Activated CD8-positive, alpha-beta memory T cell treated with anti-CD3 and anti-CD28 coated beads for 36 hours (primary cell): ENCODE results near the gene SDSL. TPM values are rescaled to one million over a fixed set of nuclear protein-coding genes. Genes with fewer than 3 reads are reported as not detected.

Experiments
- CTCF ChIA-PET: fragments of 350-600 bp; sonication (Branson Sonifier 250); formaldehyde crosslinking; loops from one replicate; lab custom pipeline; 2021; ENCODE audit warnings: antibody characterized with exemption; lab: Charles Lee
- POLR2A ChIA-PET: fragments of 350-600 bp; sonication (Branson Sonifier 250); formaldehyde crosslinking; loops from one replicate; lab custom pipeline; 2021; ENCODE audit warnings: antibody characterized with exemption; lab: Charles Lee
- total RNA-seq, 2 experiments: library from RNA; stranded (reverse); gene quantifications; one replicate each; pipeline ENCODE4 v1.2.3, GENCODE V29; 2021

The SDSL gene
- total RNA-seq, 2 experiments from 2014 or later: not detected

DNA sequence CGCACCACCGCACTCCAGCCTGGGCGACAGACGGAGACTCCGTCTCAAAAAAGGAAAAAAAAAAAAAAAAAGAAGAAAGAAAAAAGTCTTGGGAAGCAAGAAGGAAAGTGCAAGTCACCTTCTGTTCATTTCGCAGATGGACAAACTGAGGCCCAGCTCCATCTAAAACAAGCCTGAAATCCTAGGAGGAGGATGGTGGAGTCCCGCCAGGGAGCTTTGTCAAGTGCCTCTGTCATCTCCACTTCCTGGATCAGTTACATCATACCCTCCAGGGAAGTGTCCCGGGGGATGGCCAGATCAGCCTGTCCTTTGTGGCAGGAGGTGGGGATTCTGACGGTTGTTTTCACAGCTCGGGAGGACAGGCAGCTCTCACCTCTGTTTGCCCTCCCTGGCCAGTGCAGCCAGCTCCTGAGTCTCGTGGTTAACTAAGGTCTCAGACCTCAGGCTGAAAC, 8.7 kb upstream of the SDSL start:
- ChIA-PET CTCF (no interaction called here), POLR2A (interaction anchor here (0.7 kb wide), 1 partner anchor 226 kb away, joined by 3 read pairs; no protein-coding TSS in a partner anchor)

DNA sequence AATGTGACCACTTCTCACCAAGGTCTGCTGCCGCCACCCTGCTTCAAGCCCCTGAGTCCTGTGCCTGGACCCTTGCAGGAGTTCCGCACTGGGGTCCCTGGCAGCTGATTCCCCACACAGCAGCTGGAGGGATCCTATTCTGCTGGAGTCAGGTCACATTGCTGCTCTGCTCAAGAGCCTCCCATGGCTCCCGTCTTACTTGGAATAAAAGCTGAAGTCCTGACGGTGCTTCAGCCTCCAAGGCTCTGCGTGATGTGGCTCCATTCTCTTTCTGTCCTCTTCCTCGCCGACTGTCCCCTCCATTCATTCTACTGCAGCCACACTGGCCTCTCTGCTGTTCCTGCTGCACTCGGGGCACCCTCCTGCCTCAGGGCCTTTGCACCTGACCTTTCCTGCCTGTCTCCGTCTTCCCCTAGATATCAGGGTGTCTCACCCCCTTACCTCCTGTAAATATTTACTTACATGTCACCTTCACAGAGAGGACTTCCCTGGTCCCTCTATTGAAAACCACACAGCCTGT, 7.6 kb upstream of the SDSL start:
- POLR2A ChIA-PET: no interaction called here
- CTCF ChIA-PET: no interaction called here

DNA sequence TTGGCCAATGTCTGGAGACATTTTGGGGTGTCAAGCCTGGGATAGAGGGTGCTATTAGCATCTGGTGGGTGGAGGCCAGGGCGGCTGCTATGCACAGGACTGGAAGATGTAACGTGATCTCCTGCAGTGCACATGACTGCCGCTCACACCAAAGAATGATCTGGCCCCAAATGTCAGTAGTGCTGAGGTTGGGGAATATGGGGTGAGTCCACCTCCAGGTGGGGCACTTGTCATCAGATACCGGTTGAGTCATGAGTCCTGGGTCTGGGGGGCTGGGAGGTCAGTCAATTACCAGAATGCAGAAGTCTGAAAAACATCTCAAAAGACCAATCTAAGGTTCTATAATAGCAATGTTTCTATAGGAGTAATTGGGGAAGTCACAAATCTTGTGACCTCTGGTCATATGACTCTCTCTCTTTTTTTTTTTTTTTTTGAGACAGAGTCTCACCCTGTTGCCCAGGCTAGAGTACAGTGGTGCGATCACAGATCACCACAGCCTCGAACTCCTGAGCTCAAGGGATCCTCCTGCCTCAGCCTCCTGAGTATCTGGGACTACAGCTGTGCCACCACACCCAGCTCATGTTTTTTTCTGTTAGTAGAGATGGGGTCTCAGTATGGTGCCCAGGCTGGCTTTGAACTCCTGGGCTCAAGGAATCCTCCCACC, 6.0 kb upstream of the SDSL start:
- POLR2A ChIA-PET: no interaction called here
- CTCF ChIA-PET: interaction anchor here (0.8 kb wide), 1 partner anchor 9 kb away, joined by 3 read pairs; no protein-coding TSS in a partner anchor

DNA sequence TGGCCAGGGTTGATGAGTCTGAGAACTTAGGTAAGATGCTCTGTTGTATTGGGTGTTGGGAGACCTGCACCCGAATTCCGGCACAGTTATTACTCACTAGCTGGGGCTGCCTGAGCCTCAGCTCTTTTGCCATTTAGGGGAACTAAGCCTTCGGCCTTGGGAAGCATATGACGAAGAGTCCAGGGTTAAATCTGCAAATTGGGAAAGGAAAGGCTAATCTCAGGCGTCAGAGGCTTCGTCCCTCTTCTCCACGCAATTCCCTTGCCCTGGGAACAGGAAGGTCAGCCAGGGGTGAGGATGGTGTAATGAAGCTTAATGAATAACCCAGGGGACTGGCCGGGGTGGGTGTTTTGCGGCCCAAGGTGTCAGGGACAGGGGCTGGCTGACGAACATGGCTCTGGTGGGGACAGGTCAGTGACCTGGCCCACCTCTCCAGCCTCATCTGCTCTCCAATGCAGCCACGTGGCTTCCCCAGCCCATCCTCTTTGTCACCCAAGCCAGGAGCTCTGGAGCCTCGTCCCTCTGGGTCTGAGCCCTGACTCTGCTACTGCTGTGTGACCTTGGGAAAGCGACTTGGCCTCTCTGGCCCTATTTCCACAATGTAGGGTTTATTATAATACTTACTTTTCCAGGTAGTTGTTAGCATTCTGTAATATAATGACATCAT, 3.8 kb upstream of the SDSL start:
- POLR2A ChIA-PET: no interaction called here
- CTCF ChIA-PET: no interaction called here

DNA sequence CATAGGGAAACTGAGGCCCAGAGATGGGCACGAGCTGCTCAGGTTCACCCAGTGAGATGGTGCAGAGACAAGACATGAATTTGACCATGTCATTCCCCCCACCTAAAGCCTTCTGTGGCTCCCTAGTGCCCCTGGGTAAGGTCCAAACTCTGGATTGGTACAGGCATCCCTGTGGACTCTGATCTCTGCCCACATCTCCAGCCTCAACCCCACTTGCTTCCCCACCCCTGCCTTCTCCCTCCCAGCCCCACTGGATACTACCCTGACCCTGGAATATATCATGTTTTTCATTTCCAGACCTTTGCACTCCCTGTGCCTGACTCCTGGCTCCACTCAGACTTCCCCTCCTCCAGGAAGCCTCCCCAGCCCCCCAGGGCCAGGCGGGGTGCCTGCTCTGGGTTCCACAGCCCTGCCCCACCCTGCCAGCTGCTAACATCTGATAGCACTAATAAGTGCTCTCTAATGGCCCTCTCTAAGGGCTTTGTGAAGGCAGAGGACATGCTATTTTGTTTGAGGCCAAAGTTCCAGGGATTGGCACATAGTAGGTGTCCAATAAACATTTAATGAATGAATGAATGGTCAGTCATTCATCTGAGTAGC, 1.1 kb upstream of the SDSL start:
- POLR2A ChIA-PET: no interaction called here
- CTCF ChIA-PET: no interaction called here

DNA sequence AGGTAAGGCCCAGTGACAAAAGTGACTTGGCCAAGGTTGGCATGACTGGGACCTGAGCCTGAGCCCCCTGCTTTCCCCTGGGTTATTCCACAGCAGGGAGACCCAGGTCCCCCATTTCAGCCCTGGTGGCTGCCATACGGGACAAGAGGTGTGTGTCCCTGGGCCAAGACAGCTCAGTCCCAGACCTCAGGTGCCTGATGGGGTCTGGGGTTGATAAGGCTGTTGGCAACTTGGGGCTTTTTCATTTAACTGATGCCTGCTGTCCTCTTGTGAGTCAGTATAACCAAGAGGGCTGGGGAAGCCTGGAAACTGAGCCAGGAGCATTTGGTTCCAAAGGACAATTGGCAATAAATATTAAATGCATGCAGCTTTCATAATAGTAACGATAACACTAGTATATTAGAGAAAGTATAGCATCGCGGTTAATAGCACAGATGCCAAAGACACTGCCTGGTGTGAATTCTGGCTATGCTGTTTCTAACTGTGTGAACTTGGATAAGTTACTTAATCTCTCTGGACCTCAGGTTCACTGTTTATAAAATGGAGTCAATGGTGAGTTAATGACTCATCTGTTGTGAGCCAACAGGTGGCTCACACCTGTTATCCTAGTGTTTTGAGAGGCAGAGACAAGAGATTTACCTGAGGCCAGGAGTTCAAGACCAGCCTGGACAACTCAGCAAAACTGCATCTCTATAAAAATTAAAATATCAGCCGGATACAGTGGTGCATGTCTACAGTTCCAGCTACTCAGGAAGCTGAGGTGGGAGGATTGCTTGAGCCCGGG, 898 bp downstream of the SDSL start:
- POLR2A ChIA-PET: no interaction called here

DNA sequence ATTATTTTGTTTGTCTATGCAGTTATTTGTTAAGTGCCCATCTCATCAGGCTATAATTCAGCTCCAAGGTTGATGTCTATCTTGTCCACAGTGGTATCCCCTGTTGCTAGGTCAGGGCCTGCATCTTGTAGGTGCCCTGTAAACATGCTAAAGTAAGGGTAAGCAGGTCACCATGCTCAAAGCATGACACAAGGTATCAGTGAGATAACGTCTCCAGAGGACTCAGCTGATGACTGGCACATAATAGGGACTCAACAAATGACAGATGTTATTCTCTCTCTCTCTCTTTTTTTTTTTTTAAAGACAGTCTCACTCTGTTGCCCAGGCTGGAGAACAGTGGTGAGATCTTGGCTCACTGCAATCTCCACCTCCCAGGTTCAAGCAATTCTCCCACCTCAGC, 2.3 kb downstream of the SDSL start:
- ChIA-PET POLR2A (no interaction called here), CTCF (interaction anchor here (1.0 to 1.5 kb wide), 4 partner anchors 14 to 225 kb away, joined by 3 to 5 read pairs (median 4); no protein-coding TSS in a partner anchor)

More for the DNA sequence above, 898 bp downstream of the SDSL start:
- CTCF ChIA-PET: no interaction called here

DNA sequence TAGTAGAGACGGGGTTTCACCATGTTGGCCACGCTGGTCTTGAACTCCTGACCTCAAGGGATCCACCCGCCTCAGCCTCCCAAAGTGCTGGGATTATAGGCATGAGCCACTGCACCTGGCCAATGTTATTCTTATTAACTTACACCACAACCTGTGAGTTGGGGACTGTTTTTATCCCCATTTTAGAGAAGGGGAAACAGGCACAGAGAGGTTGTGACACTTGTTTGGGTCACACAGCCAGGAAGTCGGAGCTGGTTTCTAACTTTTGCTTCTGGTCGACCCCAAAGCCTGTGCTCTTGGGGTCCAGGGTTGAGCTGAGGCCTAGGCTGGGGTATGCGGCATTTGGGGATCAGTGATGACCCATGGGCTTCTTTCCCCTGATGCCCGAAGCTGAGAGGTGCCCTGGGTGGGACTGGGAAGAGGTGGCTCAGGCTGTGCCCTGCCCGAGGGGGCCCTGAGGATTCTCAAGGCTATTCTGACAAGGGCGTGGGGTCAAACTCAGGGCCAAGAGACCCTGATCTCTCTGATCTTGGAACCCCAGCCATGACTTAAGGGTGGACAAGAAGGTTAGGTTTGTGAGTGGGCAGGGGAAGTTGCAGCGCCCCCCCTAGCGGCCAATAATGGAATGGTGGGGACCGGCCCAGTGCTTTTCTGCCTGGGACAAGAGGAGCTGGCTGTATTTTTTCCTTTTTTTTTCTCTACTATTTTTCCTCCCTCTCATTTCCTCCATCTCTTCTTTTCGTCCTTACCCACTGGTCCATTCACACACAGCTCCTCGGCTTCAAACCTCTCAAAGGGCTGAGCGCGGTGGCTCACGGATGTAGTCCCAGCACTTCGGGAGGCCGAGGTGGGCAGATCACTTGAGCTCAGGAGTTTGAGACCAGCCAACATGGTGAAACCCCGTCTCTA, 3.0 kb downstream of the SDSL start:
- POLR2A ChIA-PET: no interaction called here
- CTCF ChIA-PET: interaction anchor here (0.7 to 1.5 kb wide), 8 partner anchors 9 to 239 kb away, joined by 3 to 5 read pairs (median 3); no protein-coding TSS in a partner anchor

DNA sequence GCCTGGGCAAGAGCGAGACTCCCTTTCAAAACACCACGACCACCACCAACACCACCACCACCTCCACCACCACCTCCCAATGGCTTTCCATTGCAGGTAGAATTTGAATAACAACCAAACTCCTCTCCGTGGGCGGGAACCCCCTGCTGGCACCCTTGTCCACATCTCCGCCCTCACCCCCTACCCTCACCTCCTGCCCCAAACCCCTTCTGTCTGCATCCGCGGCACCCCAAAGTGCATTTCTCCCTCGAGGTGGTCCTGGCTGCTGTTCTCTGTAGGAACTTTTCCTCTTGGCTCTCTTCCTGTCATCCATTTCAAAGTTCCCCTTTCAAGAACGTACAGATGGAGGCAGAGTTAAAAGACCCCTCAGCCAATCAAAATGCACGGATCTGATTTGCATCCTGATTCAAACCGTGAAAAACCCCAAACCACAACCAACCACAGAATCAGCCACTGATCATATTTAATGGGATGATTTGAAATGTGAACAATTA, 3.8 kb downstream of the SDSL start:
- ChIA-PET POLR2A (no interaction called here), CTCF (interaction anchor here (0.7 to 1.5 kb wide), 7 partner anchors 10 to 240 kb away, joined by 3 to 5 read pairs (median 3); no protein-coding TSS in a partner anchor)

DNA sequence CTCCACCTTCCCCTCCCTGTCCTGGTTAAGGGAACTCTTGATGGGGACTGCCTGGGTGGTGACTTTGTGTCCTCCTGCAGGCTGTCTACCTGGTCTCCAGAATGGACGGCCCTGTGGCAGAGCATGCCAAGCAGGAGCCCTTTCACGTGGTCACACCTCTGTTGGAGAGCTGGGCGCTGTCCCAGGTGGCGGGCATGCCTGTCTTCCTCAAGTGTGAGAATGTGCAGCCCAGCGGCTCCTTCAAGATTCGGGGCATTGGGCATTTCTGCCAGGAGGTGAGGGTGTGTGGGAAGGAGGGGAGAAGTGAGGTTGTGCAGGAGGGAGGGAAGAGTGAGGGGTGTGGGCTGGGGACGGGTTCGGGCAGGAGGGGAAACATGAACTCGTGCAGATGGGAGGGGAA, 5.7 kb downstream of the SDSL start:
- POLR2A ChIA-PET: no interaction called here
- CTCF ChIA-PET: no interaction called here

DNA sequence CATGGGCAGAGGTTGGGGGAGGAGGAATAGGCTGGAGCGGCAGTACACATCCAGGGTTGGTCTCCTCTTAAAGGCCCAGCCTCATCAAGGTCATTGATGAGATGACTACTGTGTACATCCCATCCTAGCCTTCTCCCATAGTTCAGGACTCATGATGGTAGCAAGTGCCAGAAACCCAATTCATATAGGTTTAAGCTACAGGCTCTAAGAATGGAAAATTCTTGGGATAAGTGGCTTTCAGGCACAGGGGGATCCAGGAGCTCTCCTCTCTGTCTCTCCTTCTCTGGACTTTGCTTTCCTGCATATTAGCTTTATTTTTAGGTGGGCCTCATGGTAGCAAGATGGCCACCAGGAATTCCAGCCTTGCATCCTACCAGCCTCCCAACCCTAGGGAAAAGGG, 6.3 kb downstream of the SDSL start:
- ChIA-PET POLR2A (no interaction called here), CTCF (no interaction called here)

DNA sequence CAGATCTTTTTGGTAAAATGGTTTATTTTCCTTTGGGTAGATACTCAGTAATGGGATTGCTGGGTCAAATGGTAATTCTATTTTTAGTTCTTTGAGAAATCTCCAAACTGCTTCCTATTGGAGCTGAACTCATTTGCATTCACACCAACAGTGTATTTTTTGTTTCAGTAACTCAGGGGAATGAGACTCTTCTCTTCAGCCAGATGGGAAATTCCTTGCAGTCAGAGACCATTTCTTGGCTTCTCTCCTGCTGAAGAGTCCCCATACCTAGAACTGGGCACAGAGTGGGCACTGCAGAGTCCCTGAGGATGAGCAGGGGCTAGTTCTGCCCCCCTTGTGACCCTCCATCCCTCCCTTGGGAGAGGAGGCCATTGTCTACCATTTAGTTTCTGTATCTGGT, 10.8 kb downstream of the SDSL start:
- ChIA-PET POLR2A (no interaction called here), CTCF (no interaction called here)

DNA sequence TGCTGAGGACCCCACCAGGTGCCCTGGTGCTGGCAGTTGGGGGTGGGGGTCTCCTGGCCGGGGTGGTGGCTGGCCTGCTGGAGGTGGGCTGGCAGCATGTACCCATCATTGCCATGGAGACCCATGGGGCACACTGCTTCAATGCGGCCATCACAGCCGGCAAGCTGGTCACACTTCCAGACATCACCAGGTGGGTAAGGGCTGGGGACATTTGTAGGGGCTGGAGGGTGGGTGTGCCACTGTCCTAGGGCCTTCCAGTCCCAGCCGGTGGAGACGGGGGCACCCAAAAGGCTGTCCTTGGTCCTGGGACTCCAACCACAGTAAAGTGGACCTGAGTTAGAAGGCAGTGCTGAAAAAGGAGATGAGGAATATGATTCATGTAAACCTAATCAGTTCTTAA, 13.2 kb downstream of the SDSL start:
- ChIA-PET POLR2A (no interaction called here), CTCF (no interaction called here)

DNA sequence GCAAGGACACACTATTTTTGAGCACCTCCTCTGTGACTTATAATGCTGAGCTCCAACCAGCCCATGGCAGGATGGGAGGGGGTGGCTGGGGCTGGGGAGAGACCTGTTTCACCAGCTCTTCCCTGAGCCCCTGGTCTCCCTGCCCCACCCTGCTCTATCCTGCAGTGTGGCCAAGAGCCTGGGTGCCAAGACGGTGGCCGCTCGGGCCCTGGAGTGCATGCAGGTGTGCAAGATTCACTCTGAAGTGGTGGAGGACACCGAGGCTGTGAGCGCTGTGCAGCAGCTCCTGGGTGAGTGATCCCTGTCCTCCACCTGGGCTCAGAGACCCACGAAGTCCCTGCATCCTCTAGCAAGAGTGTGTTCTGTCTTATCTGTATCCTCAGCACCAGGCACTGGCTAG, 14.4 kb downstream of the SDSL start:
- ChIA-PET CTCF (no interaction called here), POLR2A (no interaction called here)

DNA sequence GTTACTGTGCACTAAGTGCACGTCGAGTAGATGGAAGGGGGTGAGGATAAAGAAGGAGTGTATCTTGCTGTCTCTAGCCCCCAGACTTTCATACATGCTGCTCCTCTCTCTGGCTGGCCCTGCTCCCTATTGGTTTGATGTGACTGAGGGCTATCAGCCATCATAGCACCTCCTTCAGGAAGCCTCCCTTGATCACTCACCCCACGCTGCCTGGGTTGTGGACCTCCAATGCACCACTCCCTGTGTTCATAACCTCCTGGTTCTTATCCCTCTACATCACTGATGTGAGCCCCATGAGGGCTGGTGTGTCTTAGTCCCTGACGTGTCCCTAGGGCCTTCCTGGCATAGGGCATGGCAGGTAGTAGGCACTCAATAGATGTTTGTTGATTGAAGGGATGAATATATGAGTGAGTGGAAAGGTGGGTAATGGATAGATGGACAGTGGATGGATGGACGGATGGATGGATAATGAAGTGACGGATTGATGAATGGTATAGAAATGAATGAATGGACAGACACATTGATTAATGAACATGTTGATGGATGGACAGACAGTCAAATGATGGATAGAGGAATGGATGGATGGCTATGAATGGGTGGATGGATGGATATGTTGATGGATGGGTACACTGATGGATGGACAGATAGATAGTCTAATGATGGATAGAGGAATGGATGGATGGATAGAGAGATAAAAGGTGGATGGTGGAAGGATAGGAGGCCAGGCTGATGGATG, 15.0 kb downstream of the SDSL start:
- CTCF ChIA-PET: no interaction called here
- POLR2A ChIA-PET: no interaction called here

DNA sequence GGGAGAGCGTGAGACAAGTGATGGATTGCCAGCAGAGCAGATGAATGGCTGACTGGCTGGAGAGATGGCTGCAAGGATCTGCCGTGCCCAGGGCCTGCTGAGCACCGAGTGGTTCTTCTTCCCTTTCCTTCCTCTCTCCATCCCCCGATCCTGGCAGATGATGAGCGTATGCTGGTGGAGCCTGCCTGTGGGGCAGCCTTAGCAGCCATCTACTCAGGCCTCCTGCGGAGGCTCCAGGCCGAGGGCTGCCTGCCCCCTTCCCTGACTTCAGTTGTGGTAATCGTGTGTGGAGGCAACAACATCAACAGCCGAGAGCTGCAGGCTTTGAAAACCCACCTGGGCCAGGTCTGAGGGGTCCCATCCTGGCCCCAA, 15.5 kb downstream of the SDSL start:
- CTCF ChIA-PET: no interaction called here
- POLR2A ChIA-PET: no interaction called here

DNA sequence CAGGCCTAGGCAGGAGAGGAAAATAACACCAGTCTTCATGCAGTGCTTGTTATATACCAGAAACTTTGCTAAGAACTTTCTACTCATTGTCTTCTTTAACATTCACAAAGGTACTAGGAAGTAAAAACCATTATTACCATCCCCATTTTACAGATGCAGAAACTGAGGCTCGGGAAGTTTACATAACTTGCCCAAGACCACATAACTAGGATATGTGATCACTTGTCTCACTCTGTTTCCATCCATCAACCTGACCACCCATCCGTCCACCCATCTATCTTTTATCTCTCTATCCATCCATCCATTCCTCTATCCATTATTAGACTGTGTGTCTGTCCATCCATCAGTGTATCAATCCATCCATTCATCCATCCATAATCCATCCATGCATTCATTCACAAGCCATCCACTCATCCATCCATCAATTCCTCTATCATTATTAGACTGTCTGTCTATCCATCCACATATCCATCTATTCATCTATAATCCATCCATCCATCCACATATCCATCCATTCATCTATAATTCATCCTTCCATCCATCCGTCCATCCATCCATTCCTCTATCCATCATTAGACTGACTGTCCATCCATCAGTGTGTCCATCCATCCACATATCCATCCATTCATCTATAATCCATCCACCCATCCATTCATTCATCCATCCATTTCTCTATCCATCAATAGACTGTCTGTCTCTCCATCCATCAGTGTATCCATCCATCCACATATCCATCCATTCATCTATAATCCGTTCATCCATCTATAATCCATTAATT, 16.5 kb downstream of the SDSL start:
- POLR2A ChIA-PET: no interaction called here
- CTCF ChIA-PET: no interaction called here
